Cerebellar nuclear complex (tissue), 1 donor: ENCODE measurements around the gene SFTPA2.
"Not testable (repeated sequence)": the region's sequence is repeated elsewhere in the genome, so short reads cannot be mapped to it uniquely, and the experiment has no call there.

Experiments
- DNase-seq, 2 experiments: peaks; one replicate each; lab custom pipeline; 2025; lab: John Stamatoyannopoulos, UW

Gene SFTPA2

DNA sequence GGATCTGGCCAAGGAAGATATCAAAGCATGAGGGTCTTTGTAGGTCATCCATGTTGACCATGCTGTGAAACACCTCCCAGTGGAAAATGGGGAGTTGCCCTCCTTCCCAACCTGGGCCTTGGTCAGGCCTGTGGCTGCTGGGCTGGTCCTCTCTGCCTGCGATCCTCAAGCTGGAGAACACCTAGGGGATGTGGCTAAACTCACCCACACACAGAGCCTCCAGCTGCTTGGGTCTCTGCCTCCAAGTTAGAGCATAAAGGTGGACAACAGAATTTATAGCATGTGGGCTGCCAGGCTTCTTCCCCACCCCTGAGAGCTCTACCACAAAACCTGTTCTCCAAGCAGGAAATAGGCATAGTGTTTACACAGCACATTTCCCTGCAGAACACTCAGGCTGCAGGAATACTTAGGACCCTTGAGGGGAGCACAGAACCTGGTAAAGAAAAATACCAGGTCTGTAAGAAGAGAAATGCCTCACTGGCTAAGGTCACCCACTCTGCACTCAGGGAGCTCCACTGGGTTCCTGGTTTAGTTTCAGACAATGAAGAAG is at the start of gene SFTPA2:
Gene SFTPA2 (minus strand): TSS at position 248 of the 550 bp plus-strand sequence. CDS start 924 bp downstream, outside the sequence.
- DNase-seq, result no peak

DNA sequence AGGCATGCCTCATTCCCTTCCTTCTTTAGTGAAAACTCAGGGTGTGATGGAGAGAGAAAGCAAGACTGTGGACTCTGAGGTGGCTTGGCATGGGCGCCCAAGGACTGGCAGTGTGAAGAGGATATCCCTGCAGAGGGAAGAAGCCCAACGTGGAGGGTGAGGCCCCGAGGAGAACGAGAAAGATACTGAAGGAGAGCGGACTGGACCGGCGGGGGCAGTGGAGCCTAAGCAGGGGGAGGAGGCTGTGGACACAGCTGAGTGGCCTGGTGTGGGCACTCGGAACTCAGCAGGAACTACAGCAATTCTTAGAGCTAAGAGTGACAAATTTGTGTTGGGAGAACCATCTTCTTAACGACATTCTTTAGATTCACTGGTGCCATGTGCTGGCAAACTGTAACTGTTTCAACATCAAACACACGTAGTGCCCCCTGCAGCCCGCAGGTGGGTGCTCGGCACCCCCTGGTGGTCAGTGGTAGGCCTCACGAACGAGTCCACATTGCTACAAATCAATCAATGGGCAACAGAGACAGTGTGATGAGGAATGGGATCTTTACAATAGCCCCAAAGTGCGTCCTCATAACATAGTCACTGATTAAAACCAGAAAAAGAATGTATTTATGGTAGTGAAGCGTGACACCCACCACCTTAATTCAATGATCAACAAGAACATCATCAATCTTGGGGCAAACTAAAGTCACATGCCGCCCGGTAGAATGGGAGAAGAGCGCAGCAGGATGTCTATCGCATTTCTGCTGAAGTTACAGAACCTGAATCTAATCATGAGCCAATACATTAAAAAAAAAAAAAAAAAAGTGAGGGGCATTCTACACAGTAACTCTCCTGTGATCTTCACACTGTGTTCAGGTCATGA is 48.5 kb upstream of the SFTPA2 start:
- DNase-seq, result no peak

DNA sequence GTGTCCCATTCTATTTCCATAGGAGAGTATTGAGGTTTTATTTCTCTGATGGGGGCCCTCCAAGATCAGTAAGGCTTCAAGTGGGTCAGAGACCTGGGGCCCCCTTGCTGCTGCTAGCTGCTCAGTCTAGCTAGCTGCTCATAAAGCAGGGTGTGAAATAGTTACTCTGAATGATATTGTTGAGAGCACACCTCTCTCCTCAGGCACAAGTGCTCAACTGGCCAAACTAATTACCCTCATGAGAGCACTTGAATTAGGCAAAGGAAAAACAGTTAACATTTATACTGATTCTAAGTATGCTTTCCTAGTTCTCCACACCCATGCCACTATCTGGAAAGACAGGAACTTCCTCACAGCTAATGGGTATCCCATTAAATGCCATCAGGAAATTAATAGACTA is 45.1 kb upstream of the SFTPA2 start:
- DNase-seq, result no peak

DNA sequence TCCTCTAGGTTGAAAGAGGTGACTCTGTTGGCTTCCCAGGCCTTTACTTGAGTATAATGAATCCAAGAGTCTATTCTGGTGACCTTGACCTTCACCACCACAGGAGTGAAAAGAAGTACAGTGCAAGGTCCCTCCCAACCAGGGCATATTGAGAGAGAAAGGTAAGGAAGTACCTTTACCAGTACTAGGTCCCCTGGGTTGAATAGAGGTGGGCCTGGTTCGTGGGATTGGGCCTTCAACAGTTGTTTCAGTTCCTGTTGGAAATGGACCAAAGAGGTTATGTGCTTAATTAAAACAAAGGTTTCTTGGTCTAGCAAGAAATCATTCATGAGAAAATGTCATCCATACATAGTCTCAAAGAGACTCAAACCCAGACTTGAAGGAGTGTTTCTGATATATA is 44.1 kb upstream of the SFTPA2 start:
- no peak for DNase-seq

DNA sequence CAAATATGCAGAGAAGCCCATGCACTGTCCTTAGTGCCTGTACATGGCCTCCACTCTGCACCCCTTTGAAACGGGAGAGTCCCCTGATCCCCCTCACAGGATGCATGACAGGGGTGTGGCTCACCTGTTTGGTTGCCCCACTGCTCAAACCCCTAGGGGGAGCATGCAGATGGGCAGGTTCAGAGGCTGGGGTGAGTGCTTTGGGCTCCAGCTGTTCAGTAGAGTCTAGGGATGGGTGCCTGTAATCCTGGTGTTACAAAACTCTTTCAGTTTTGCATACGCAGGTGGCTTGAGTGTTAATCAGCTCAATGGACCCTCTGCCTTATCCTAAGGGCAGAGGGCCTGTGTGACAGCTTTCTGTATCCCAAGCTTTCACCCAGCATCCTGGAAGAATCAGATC is 42.7 kb upstream of the SFTPA2 start:
- DNase-seq, result no peak

DNA sequence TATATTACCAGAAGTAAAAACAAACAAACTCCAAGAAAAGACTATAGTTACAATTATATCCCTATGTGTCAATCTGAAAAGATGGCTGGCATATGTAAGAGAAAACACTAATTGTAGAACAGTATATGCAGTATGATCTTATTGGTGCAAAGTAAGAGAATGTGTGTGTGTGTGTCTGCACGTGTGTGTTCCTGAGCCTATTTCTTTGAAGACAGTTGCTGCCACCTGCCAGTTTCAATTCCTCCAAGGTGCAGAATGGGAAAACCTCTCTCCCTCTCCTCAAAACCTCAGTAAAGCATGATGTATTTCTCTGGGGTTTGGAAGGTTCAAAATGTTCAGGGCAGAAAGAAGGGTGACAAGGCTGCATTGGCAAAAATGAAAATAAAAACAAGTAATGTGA is 41.7 kb upstream of the SFTPA2 start:
- no peak for DNase-seq

DNA sequence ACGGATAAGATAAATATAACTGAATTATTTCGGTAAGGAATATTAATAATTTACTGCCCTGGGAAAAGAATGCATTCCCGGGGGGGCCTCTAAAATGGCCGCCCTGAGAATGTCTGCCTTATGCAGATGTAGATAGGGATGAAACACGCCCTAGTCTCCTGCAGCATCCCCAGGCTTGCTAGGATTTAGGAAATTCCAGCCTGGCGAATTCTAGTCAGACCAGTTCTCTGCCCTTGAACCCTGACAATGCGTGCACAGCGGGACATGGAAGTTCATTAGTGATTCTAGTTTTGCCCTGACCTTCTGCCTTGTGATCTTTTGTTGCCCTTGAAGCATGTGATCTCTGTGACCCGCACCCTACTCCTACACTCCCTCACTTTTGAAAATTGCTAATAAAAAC is 39.4 kb upstream of the SFTPA2 start:
- DNase-seq, result not testable (repeated sequence)

DNA sequence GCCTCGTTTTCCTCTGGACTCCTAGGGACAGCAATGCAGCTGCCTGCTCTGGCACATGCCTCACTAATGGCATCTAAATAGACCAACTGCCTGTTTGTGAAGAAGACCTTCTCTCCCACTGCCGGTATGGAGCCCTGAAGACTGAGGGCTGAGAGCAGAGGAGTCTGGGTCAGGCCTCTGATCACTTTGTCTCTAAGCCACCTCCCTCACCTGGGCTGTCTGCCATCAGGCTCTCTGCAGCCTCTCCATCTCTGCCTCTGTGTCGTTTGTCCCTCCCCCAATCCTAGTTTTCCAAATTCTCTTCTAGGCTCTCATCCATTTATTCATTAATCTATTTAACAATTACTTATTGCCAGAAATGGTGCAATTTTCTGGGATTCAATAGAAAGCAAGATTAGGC is 35.3 kb upstream of the SFTPA2 start:
- no peak for DNase-seq

DNA sequence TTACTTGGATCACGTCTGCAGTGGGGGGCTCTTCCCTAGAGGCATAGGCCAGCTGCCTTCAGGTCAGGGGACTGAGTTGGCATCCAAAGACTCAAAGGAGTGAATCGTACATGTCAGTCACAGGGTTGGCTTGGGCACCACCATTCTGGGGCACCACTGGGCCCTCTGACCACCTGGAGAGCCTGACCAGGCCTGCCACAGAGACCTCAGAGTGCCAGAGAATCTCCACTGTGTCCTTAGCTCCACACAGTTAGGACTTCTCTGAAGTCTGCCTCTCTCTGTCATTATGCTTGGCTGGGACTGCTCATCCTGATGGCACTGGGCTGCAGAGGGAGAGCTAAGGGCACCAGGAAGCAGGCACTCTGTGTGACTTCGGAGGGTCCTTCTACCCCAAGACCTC is 34.4 kb upstream of the SFTPA2 start:
- not testable (repeated sequence) for DNase-seq

DNA sequence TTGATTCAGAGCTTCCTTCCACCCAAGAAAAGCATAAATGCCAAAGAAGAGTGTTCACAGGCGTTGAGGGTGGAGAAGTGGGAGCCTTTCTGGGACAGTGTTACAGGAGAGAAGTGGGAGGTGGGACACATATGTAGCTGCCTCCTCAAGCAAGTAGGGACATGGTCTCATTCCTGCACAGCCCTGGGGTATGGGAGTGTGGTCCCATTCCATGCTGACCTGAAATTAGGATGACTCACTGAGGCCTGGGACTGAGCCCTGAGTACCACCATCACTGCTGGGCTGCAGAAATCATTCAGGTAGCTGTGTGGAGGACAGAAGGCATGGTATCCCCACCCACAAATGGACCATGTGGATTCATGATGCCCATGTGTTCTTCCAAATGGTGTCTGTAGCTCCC is 33.2 kb upstream of the SFTPA2 start:
- no peak for DNase-seq

DNA sequence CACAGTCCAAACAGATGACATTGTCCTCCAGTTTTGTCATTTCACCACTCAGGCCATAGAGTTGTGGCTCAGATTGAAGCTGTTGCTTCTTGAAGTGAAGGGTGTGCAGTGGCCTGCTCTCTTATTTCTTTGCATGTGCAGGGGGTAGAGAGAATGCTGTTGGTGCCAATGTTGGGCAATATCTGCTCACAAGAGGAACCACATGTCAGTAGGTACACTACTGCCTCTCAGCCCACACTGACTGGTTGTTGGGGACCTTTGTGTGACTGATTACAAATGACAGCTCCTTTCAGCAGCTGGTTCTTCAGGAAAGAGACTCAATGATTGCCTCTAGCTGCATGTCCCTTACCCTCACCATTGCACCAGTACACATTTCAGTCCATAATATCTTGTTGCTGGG is 28.6 kb upstream of the SFTPA2 start:
- DNase-seq, result no peak

DNA sequence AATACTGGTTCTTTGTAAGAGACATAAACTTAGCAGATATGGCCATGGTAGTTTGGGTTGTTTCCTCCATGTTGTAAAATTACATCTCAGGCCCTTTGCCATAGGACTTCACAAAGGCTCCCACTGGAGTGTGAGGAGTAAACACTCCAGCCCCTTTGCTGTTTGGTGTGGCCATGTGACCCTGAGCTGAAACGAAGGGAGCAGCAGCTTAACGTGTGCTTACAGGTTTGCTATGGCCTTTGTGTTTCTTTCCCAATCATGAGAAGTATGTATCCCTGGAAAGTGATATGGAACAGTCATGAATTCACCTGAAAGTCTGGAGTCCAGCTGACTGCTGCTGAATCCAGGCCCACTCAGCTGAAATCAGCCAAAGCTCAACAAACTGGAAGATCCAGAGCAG is 26.7 kb upstream of the SFTPA2 start:
- no peak for DNase-seq

DNA sequence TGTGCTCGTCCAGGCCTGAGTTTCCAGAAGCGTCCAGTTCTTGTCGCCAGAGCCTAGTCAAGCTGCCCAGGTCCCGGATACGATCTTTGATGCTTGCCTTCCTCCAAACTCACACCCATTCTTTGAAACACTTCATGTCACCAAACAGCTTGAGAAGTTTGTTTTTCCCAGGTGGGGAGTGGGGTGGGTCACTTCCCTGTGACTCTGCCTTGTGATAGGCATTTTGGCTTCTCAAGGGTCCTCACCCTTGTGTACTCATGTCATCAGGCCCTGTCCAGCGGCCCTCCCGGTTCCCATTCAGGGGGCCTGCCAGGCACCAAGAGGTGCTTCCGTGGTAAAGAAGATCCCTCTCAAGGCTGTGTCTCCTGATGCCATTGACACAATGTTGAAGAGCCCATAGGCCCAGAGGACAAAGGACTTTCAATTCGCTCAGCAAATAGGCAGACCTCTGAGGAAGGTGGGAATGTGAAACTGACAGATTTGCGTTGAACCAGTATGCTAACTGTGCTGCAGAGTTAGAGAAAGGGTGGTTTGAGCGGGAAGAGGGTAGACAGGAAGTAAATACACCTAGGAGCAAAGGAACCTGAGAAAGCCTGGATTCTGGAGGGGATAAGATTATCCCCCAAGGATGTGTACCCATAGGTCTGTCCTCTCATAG is 25.8 kb upstream of the SFTPA2 start:
- no peak for DNase-seq

DNA sequence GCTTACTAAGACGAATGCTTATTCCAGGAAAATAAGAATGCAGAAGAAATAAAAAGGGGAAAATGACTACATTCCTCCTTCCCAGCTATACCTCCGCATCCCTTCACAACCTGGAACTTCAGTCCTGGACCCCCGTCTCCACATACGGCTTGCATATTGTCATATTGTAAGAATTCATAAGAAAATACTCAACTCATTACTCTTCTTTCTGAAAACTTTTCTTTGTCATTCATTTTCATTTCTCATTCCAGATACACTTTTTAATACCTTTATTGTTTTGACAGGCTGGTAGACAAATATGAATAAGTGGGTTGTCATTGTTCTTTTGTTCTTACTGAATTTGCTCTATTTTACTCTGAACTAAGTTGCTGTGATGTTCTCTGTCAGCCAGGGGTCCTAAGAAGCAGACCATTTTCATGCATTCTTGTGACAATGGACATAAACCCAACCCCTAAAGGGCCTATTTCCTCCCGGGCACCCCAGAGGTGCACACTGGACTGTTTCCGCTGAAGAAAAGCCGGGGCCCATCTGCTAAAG is 23.3 kb upstream of the SFTPA2 start:
- DNase-seq, result no peak

DNA sequence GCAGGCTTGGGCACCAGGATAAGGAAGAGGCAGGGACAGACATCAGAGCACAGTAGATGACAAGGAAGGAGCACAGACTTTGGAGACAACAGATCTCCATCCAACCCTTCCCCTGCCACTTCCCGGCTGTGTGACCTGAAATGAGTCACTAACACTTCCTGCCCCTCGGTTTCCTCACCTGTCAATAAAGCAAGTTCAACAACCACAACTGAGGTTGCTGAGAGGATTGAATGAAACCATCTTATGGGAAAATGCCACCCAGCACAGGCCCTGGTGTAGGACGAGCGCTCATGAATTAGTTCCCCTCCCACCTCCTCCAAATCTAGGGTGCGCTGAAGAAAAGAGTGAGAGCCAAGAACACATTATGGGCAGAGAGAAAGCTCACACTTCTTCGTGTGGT is 22.7 kb upstream of the SFTPA2 start:
- not testable (repeated sequence) for DNase-seq

DNA sequence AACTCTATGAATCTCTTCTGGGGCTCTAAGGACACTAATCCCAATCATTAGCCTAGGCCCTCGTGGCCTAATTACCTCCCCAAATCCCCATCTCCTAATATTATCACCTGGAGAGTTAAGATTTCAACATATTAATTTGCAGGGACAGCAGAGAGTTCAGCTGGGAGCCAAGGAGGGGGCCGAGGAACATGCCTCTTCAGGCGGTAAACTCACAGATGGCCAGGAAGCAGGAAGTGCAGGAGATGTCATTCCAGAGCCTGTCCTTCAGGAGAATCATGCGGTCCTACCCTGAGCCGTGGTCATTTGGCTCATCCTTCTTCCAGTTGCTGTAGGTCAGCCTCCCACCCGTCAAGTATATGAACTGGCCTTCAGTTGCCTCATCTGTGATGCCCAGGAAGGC is 21.9 kb upstream of the SFTPA2 start:
- DNase-seq, result no peak

DNA sequence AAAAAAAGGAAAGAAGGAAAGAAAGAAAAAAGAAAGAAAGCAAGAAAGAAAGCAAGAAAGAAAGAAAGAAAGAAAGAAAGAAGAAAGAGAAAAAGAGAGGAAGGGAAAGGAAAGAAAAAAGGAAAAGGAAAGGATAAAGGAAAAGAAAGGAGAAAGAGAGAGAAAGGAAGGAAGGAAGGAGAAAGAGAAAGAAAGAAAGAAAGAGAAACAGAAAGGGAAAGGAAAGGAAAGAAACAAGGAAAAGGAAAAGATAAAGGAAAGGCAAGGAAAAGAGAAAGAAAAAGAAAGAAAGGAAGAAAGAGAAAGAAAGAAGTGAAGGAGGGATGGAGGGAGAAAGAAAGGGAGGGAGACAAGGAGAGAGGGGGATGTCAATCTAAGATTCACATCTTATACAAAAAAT is 20.8 kb upstream of the SFTPA2 start:
- no peak for DNase-seq

DNA sequence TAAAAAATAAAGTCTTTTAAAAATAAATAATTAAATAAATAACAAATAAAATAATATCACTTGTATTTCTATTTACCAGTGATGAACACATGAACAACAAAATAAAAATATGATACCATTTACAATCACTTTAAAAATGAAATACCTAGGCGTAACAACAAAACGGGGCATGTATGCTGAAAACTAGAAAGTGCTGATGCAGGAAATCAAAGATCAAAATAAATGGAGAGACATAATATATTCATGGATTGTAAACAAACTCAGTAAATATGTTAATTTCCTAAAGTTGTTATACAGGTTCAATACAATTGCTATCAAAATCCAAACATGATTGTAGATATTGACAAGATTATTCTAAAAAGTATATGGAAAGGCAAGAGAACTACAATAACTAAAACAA is 19.2 kb upstream of the SFTPA2 start:
- no peak for DNase-seq

DNA sequence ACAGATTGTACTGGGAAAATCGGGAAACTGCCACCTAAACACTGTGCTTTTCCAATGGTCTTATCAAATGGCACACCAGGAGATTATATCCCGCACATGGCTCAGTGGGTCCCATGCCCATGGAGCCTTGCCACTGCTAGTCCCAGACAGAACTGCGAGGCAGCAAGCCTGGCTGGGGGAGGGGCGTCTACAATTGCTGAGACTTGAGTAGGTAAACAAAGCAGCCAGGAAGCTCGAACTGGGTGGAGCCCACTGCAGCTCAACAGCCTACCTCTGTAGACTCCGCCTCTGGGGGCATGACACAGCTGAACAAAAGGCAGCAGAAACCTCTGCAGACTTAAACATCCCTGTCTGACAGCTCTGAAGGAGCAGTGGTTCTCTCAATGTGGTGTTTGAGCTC is 10.4 kb upstream of the SFTPA2 start:
- DNase-seq, result not testable (repeated sequence)

DNA sequence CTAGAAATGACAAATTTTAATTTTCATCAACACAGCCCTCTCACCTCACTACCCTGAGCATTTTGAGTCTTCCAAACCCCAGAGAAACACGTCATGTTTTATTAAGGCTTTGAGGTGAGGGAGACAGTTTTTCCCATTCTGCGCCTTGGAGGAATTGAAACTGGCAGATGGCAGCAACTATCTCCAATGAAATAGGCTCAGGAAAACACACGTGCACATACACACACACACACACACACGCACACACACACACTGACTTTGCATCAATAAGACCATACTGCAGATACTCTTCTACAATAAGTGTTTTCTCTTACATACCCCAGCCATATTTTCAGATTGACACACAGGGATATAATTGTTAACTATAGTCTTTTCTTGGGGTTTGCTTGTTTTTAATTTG is 3.2 kb upstream of the SFTPA2 start:
- no peak for DNase-seq

DNA sequence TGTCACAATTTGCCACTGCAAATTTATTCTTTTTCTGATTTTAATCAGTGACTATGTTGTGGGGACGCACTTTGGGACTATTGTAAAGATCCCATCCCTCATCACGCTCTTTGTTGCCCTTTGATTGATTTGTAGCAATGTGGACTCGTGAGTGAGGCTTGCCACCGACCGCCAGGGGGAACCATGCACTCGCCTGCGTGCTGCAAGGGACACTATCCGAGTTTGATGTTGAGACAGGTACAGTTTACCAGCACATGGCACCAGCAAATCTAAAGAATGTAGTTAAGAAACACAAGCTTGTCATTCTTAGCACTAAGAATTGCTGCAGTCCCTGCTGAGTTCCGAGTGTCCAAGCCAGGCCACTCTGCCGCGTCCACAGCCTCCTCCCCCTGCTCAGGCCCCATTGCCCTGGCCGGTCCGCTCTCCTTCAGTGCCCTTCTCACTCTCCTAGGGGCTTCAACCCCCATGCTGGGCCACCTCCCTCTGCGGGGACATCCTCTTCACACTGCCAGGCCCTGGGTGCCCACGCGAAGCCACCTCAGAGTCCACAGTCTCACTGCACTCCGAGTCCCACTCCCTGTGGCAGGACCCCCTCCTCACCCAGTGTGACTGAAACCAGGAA is 2.0 kb upstream of the SFTPA2 start:
- no peak for DNase-seq

DNA sequence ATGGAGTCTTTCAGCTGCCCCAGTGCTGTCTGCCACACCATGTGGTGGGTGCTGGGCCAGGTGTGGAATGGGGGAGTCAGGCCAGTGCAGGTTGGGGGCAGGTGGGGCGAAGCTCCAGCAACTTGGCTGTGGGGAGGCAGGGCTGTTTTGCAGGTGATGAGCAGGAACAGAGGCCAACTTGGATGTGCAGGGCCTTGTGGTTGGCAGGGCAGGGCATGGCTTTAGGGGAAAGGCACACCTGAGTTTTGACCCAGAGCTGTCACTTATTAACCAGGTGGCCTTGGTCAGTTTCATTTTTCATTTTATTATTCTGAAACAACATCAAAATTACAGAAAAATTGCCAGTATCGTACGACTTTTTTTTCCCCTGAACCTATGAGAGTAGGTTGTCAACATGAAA is 1.1 kb upstream of the SFTPA2 start:
- DNase-seq, result no peak

DNA sequence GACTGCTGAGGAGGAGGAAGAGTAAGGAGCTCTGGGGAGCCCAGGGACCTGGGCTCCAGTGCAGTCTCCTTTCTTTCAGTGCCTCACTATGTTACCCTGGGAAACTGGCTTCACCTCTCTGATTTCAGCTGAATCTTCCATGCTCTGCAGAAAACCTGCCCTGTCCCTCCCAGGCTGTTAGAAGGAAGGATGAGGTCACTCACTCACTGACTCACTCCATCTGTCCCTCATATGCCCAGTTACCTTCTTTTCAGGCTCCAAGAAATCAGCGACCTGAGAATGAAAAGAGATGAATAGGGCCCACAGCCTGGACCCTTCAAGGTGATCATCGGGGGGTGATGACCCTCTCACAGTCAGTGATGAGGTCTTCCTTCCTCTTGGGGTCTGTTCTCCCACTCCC is 481 bp downstream of the SFTPA2 start:
- DNase-seq, result peak in 1 of 2 experiments; percentile 46
